Astrocyte of the spinal cord (primary cell): ENCODE measurements around the gene SPRYD4.
A peak's percentile ranks its signal among the peaks of the same experiment; 100 is the strongest.

ENCODE experiments used
- DNase-seq: peaks from one replicate; pipeline ENCODE4 v3.0.0; 2011; ENCODE audit warnings: low read depth, low spot score
- H3K4me3 ChIP-seq: 2 replicates; pipeline ENCODE4 v1.5.1; 2011; ENCODE audit warnings: low read depth, mild to moderate bottlenecking, low read length, moderate library complexity
- in situ Hi-C: cut with HindIII; loops from 2 replicates; pipeline ENCODE4 v1.10.0; 2017; ENCODE audit warnings: low sequenced_read_pairs
- TF ChIP-seq, protein P1 (sequence below): IDR thresholded peaks from 2 replicates; pipeline ENCODE4 v1.5.1; 2012; ENCODE audit warnings: low read depth, mild to moderate bottlenecking, low read length, inconsistent platforms

SPRYD4 gene

DNA sequence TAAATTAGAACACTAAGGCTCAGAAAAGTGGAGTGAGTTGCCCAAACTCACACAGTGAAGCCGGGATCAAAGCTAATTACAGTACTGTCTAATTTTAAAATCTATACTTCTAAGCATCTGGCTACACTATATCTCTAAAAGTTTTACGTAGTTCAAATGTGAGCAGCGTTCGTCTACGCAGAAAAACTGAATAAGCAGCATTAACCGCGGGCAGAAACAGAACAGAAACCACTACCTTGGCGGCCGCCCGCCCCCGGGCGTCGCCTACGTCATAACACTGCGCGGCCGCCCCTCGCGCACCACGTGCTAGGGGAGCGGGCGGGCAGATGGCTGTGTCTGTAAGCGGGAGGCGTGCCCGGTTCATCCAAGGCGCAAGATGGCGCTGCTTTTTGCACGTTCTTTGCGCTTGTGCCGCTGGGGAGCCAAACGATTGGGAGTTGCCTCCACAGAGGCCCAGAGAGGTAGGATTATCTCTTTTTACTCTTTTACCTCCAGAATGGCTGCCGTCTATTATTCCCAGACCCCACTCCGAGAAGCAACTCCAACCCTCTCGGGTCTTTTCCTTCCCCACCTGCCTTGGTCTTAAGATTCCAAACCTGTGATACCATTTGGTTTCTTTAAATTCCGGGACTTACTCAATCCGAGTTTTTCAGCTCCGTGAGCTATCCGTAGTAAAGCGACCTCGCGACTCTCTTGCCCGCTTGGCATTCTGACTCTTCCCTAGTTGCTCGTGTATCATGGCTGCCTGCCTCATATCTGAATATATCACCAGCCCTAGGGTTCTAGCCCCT lies at the start of gene SPRYD4:
SPRYD4 (plus strand) TSS at position 363 of the 791 bp plus-strand sequence; CDS start at position 377, 14 bp downstream.
- H3K4me3 ChIP-seq, result peak within 1 kb of the TSS; percentile 100
- TF ChIP-seq, protein P1, sequence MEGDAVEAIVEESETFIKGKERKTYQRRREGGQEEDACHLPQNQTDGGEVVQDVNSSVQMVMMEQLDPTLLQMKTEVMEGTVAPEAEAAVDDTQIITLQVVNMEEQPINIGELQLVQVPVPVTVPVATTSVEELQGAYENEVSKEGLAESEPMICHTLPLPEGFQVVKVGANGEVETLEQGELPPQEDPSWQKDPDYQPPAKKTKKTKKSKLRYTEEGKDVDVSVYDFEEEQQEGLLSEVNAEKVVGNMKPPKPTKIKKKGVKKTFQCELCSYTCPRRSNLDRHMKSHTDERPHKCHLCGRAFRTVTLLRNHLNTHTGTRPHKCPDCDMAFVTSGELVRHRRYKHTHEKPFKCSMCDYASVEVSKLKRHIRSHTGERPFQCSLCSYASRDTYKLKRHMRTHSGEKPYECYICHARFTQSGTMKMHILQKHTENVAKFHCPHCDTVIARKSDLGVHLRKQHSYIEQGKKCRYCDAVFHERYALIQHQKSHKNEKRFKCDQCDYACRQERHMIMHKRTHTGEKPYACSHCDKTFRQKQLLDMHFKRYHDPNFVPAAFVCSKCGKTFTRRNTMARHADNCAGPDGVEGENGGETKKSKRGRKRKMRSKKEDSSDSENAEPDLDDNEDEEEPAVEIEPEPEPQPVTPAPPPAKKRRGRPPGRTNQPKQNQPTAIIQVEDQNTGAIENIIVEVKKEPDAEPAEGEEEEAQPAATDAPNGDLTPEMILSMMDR, result peak; percentile 22
- peak; percentile 94 for DNase-seq
- in situ Hi-C loops, result no loop called here

DNA sequence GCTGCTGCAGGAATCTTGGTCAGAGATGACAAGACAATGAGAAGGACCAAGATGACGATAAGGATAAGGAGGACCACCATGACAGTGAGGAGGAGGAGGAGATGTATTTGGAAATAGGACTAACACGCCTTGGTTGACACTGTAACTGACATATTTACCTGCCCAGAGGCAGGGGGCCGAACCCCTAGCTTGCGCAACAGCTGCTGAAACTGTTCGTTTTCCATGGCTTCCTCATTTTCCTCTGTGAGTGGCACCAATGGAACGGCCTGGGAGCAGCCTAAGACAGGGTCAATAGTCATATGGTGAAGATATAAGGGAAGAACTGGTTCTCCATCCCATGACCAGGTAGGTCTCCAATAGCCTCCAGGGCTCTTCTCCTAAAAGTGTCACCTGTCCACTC lies 48.0 kb upstream of the SPRYD4 start:
- TF ChIP-seq, protein P1, result no peak
- DNase-seq, result no peak
- no peak overlapping the region for H3K4me3 ChIP-seq
- in situ Hi-C loops, result no loop called here

DNA sequence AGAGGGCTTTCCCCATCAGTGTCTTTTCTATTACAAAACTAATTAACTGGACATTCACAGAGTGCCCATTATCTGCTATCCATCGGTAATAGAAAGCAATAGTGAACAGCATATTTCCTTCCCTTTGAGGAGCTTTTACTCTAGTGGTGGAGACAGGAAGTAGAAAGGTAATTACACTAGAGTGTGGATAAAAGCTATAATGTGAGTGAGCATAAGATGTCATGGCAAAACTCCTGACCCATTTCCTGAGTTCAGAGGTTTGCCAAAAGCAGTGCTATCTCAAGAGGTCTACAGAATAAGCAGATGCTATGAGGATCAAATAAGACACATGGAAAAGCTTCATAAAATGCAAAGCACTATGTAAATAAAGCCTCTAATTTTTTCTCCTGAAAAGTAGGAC lies 43.2 kb upstream of the SPRYD4 start:
- TF ChIP-seq, protein P1, result no peak
- DNase-seq, result no peak
- in situ Hi-C loops, result no loop called here
- no peak overlapping the region for H3K4me3 ChIP-seq

DNA sequence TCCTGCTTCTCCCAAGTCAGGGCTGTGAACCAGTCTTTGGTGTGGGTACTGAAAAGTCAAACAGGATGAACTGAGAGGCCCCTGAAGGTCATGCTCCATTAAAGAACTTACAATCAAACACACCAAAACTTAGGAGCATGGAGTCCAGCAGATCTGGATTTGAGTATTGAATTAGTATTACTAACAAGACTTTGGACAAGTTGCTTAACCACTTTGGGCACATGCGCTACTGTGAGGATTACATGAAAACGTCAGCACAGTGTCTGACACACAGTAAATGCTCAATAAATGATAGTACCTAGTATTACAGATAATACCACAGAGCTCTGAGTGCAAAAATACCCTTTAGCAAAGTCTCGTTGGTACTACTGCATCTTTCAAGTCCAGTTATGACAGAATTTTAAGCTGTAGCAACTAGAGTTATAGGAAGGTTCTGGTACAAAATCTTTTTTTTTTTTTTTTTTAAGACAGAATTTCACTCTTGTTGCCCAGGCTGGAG lies 42.4 kb upstream of the SPRYD4 start:
- no peak for DNase-seq
- in situ Hi-C loops, result no loop called here
- TF ChIP-seq, protein P1, result no peak
- H3K4me3 ChIP-seq, result no peak overlapping the region

DNA sequence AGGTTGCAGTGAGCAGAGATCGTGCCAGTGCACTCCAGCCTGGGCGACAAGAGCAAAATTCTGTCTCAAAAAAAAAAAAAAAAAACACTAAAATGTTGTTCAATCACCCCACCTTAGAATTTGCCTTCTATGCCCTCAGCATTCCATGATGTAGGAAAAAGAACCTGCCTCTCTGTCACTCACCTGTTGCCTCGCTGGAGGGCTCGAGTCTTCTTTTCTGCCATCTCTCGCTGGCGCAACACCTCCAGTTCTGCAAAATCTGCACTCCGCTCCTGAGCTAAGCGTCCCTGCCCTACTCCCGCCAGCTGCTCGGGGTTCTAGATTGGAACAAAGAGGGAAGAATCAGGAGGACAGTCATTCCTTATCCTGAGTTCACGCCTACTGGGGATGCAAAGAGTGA lies 37.1 kb upstream of the SPRYD4 start:
- DNase-seq, result no peak
- TF ChIP-seq, protein P1, result no peak
- in situ Hi-C loops, result no loop called here
- no peak overlapping the region for H3K4me3 ChIP-seq

DNA sequence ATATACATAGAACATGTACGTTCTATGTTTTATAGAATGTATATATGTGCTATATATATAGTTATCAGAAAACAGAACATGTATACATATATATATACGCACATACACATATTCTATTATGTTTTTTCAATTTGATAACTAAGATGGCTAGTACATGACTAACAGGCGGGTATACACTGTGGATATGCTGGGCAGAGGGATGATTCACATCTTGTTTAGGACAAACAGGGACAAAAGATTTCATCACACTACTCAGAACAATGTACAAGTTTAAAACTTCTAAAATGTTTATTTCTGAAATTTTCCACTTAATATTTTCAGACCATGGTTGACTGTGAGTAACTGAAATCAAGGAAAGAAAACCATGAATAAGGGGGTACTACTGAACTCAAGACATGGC lies 36.5 kb upstream of the SPRYD4 start:
- in situ Hi-C loops, result no loop called here
- no peak for DNase-seq
- TF ChIP-seq, protein P1, result no peak
- no peak overlapping the region for H3K4me3 ChIP-seq
